Mammary epithelial cell (primary cell): ENCODE data around the gene FLVCR1.

Experiments
- EZH2 ChIP-seq: IDR thresholded peaks from 2 replicates; pipeline ENCODE4 v1.6.1; 2012; ENCODE audit warnings: low read length, inconsistent platforms, borderline replicate concordance
- TF ChIP-seq, protein P1 (sequence below), 2 donors: IDR thresholded peaks in 1 of 2; conservative IDR thresholded peaks in 1 of 2; 2 replicates each; pipeline ENCODE4 v1.5.1; 2011 to 2012; ENCODE audit warnings: inconsistent platforms in 2 of 2, low read length in 2 of 2, mild to moderate bottlenecking in 2 of 2, control low read depth in 1 of 2, low read depth in 1 of 2; ENCODE audit not compliant: insufficient read depth in 1 of 2; ENCODE audit errors: extremely low read depth in 1 of 2

GRCh38 chr1:212917134-212917485 lies 59.0 kb downstream of the FLVCR1 start:
- TF ChIP-seq, protein P1, sequence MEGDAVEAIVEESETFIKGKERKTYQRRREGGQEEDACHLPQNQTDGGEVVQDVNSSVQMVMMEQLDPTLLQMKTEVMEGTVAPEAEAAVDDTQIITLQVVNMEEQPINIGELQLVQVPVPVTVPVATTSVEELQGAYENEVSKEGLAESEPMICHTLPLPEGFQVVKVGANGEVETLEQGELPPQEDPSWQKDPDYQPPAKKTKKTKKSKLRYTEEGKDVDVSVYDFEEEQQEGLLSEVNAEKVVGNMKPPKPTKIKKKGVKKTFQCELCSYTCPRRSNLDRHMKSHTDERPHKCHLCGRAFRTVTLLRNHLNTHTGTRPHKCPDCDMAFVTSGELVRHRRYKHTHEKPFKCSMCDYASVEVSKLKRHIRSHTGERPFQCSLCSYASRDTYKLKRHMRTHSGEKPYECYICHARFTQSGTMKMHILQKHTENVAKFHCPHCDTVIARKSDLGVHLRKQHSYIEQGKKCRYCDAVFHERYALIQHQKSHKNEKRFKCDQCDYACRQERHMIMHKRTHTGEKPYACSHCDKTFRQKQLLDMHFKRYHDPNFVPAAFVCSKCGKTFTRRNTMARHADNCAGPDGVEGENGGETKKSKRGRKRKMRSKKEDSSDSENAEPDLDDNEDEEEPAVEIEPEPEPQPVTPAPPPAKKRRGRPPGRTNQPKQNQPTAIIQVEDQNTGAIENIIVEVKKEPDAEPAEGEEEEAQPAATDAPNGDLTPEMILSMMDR (conservative IDR thresholded peaks at IDR 0.05 in 1 of 2, IDR thresholded peaks at IDR 0.05 in 1 of 2; ENCODE audit: extremely low read depth in 1 of 2, insufficient read depth in 1 of 2, low read depth in 1 of 2, low read length in 2 of 2) = no peak
- TF ChIP-seq EZH2 = no peak
